HG02981 (cell line): ENCODE results near the gene IFNA16.
"Not testable (repeated sequence)": the region's sequence is repeated elsewhere in the genome, so short reads cannot be mapped to it uniquely, and the experiment has no call there.

Experiments used
- ATAC-seq: cut with Tn5 transposase; IDR thresholded peaks from one replicate; pipeline ENCODE4 v1.9.1; 2021; ENCODE audit warnings: mild to moderate bottlenecking, moderate library complexity; ENCODE audit not compliant: unreplicated experiment

Gene IFNA16

GRCh38 chr9:21217211-21217610 is at the start of gene IFNA16:
IFNA16 (minus strand) TSS chr9:21217311; CDS start chr9:21217305, 6 bp downstream.
- ATAC-seq = not testable (repeated sequence)

DNA sequence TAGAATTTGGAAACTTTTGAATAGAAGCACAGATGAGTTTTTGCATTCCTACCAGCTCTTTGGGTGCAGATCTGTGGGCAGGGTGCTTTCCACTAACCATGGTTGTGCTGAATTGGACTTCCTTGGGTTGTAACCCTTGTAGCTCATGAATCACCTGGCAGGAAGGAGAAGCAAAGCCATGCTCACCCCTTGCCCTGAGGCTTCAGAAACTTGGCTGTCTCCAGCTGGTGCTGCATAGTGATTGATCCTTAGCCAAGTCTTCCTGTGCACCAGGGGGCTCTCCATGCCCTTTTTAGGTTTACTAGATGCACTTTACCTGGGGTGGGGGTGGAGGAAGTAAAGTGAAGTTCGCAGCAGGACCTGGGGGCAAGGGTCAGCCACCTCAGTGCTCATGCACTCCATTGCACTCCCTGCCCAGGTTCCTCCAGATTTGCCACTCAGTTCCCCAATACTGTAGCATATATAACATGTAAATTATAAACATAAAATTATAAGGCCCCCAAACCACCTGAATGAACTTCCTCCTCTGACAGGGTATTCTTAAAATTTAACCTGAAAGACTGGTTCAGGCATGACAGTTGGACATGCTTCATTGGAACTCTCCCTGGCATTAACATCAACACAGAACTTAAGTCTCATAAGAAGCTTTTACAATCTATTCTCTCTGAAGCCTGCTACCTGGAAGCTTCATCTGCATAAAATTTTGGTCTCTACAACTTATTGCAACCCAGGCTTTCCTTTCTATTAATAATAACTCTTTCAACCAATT is 48.5 kb upstream of the IFNA16 start:
- ATAC-seq = no peak

DNA sequence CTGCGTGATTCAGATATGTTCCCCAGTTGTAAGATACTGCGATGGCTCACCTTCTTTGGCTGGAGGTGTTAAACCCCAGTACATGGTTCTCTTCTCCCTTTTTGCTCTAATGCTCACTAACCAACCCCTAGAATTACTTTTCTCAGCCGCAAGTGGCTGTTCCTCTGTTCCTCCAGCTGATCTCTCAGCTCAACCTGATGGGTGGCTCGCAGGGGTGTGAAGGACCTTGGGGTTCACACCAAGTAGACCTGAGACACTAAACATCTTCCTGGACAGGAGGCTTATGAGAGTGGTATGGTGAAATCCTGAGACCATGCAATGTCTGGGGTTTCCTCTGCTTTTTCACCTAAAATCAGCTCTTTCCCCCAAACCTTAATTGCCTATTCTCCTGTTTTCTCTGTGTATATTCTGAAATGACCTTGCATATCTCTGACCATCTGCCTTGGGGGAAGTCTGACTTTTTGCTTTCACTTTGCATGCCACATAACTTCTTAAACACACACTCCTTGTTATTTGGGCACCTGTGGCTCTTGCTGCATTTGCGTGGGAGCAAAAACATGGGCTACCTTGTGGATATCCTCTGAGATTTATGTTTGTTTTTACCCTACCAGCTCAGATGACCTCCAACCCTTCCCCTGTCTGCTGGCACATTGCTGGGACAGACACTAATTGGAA is 38.6 kb upstream of the IFNA16 start:
- no peak for ATAC-seq

GRCh38 chr9:21252721-21253547 is 35.8 kb upstream of the IFNA16 start:
- ATAC-seq = peak; percentile 82

- ATAC-seq = no peak
These were observed 34.5 kb upstream of the IFNA16 start for GRCh38 chr9:21251638-21252037.

GRCh38 chr9:21251190-21251589 is 34.1 kb upstream of the IFNA16 start:
- no peak for ATAC-seq

DNA sequence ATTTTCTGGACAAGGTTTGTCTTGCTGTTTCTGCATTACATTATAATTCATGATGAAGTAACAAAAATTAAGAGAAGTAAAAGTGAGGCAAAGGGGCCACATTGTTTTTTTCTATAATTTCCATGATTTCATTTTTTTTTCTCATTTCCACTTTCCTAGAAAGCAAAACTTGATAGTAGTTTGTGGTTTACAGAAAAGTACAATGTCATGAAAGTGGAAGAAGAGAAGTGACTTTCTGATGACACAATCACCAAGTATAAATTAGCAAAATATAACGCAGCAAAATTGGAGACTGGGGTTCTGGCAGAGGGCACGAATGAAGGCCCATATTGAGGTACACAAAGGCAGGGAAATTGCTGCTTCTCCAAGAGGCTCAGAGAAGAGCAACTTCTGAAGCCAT is 27.7 kb upstream of the IFNA16 start:
- no peak for ATAC-seq

- ATAC-seq = no peak
These were observed 22.8 kb upstream of the IFNA16 start, which contains the start of gene IFNA14 for GRCh38 chr9:21239911-21240310. IFNA14 (minus strand) TSS chr9:21240005; CDS start chr9:21239935, 70 bp downstream.

DNA sequence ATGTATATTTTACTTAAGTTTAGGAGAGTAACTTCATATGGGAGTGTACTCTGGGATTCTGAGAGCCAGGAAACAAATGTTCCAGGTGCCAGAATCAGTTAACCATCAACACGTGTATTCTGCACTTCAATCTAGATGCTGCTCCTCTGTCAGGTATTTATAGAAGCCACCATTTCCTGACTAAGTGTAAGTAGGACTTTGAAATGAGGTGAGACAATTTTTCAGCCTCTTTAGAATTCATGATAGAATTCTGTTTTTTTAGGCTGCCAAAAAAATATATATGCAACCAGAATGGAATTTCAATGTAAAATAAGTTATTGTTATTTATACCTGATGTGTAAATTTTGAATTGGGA is 19.2 kb upstream of the IFNA16 start:
- not testable (repeated sequence) for ATAC-seq

GRCh38 chr9:21235468-21236359 is 18.6 kb upstream of the IFNA16 start:
- ATAC-seq = peak; percentile 80

GRCh38 chr9:21234153-21234687 is 17.1 kb upstream of the IFNA16 start:
- ATAC-seq = no peak

GRCh38 chr9:21233258-21233657 is 16.1 kb upstream of the IFNA16 start:
- no peak for ATAC-seq

DNA sequence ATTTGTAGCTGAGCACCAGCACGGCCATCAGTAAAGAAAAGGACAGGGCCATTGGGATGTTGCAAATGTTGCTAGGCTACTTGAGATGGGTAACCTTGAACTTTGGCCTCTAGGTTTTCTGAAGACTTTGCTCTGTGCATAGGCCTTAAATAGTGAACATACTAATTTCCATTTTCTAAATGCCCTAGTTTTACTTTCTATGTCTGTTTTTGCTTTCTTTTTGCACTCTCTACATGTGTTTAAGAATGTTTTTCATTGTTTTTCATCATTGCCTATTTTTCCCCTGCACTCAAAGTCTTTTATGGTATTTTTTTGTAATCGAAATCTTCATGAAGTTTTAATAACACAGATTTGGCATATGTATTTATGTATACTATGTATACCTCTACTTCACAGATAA is 11.0 kb upstream of the IFNA16 start, which contains the start of gene IFNA17:
TSS of gene IFNA17 (minus strand) at position 101 of the 400 bp plus-strand sequence. CDS start at position 52, 49 bp downstream.
- no peak for ATAC-seq

- peak; percentile 68 for ATAC-seq
These were observed 3.4 kb downstream of the IFNA16 start for GRCh38 chr9:21213411-21214326.

- ATAC-seq = not testable (repeated sequence)
These were observed 5.0 kb downstream of the IFNA16 start for GRCh38 chr9:21212160-21212559.

DNA sequence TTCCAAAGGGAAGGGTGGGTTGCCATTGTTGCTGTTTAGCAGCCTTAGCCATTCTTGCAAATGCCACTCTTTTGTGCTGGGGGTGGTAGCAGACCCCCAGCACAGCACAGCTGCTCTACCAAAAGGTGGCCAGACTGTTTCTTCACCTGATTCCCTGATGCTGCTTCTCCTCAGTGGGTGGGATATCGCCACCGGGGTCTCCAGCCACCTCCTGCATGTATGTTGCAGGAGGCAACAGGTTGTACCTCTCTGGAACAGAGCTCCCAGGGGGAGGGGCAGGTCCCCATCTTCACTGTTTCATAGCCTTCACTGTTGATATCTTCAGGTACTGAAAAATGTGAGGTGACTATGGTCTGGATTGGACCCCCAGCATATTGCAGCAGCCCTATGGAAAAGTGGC is 6.3 kb downstream of the IFNA16 start:
- ATAC-seq = not testable (repeated sequence)

- no peak for ATAC-seq
These were observed 6.8 kb downstream of the IFNA16 start for GRCh38 chr9:21210311-21210710.

DNA sequence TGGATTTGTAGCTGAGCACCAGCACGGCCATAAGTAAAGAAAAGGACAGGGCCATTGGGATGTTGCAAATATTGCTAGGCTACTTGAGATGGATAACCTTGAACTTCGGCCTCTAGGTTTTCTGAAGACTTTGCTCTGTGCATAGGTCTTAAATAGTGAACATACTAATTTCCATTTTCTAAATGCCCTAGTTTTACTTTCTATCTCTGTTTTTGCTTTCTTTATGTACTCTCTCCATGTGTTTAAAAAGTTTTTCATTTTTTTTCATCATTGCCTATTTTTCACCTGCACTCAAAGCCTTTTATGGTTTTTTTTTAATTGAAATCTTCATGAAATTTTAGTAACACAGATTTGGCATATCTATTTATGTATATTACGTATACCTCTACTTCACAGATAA is 10.1 kb downstream of the IFNA16 start, which contains the start of gene IFNA10:
TSS of gene IFNA10 (minus strand) at position 101 of the 400 bp plus-strand sequence. CDS start at position 55, 46 bp downstream.
- not testable (repeated sequence) for ATAC-seq

DNA sequence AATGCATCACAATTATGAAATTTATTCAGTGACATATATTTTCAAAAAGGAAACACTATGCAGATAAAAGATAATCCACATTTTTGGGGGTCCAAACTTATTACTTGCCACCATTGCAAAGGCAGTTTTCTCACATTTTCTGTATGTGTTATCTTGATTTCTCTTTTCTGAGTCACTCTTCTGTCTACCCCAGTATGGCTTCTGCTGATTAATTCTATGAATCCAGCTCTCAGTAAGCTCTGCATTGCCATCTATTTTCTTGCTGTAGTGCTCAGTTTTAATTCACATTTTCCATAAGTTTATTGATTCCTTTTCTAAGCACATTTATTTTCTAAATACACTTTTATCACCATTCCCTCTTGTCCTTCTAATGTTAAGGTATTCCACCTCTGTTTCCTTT is 11.9 kb downstream of the IFNA16 start:
- no peak for ATAC-seq
